Effector memory CD4-positive, alpha-beta T cell (primary cell): Measurements from ENCODE around the gene SCAPER.

Experiments used
- DNase-seq, 3 donors: peaks; one replicate each; pipeline ENCODE4 v3.0.0-alpha.2; 2020
- H3K27ac ChIP-seq: 2 replicates; pipeline ENCODE4 v1.7.0; 2013; ENCODE audit warnings: mild to moderate bottlenecking, low read length, moderate library complexity; ENCODE audit not compliant: insufficient read depth, poor library complexity, severe bottlenecking
- H3K27me3 ChIP-seq: replicated peaks from 2 replicates; pipeline ENCODE4 v1.7.0; 2013; ENCODE audit warnings: mild to moderate bottlenecking, low read length; ENCODE audit not compliant: insufficient read depth, control insufficient read depth, poor library complexity, severe bottlenecking
- H3K36me3 ChIP-seq: 2 replicates; pipeline ENCODE4 v1.7.0; 2013; ENCODE audit warnings: mild to moderate bottlenecking, low read length, moderate library complexity; ENCODE audit not compliant: control insufficient read depth, insufficient read depth
- H3K4me1 ChIP-seq: 2 replicates; pipeline ENCODE4 v1.7.0; 2013; ENCODE audit warnings: low read length, mild to moderate bottlenecking; ENCODE audit not compliant: control insufficient read depth, insufficient read depth, poor library complexity, severe bottlenecking
- H3K4me3 ChIP-seq: 2 replicates; pipeline ENCODE4 v1.7.0; 2013; ENCODE audit warnings: low read length, low read depth, mild to moderate bottlenecking; ENCODE audit not compliant: insufficient read depth, poor library complexity, severe bottlenecking
- H3K9me3 ChIP-seq: 2 replicates; pipeline ENCODE4 v1.7.0; 2013; ENCODE audit warnings: mild to moderate bottlenecking, low read length, moderate library complexity; ENCODE audit not compliant: control insufficient read depth

The SCAPER gene

GRCh38 chr15:76626611-76627010 lies 278.5 kb downstream of the SCAPER start:
- no peaks in the 10 kb centered on the region for H3K27me3 ChIP-seq
- H3K9me3 ChIP-seq: no peaks in the 10 kb centered on the region
- H3K27ac ChIP-seq: no peak overlapping the region
- no peak for DNase-seq
- H3K4me3 ChIP-seq: no peak overlapping the region
- H3K36me3 ChIP-seq: no peaks in the 10 kb centered on the region
- no peaks in the 10 kb centered on the region for H3K4me1 ChIP-seq

GRCh38 chr15:76625267-76625666 lies 279.9 kb downstream of the SCAPER start:
- Histone ChIP-seq H3K4me1 (no peaks in the 10 kb centered on the region), H3K27me3 (no peaks in the 10 kb centered on the region), H3K4me3 (no peak overlapping the region), H3K9me3 (no peaks in the 10 kb centered on the region), H3K27ac (no peak overlapping the region), H3K36me3 (no peaks in the 10 kb centered on the region)
- no peak for DNase-seq

DNA sequence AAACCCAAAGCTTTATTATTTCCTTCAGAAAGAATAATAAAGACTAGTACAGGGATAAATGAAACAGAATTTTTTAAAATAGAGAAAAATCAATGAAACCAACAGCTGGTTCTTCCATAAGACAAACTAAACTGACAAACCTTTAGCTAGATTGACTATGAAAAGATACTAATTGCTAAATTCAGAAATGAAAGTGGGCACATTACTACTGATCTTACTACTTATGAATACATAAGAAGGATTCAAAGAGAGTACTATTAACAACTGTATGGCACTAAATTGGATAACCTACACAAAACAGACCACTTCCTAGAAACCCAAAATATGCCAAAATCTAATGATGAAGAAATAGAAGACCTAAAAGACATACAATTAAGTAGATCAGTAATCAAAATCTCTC lies 290.4 kb downstream of the SCAPER start:
- Histone ChIP-seq H3K27me3 (no peaks in the 10 kb centered on the region), H3K4me3 (no peak overlapping the region), H3K4me1 (no peaks in the 10 kb centered on the region), H3K27ac (no peak overlapping the region), H3K36me3 (no peaks in the 10 kb centered on the region), H3K9me3 (no peaks in the 10 kb centered on the region)
- DNase-seq: no peak

DNA sequence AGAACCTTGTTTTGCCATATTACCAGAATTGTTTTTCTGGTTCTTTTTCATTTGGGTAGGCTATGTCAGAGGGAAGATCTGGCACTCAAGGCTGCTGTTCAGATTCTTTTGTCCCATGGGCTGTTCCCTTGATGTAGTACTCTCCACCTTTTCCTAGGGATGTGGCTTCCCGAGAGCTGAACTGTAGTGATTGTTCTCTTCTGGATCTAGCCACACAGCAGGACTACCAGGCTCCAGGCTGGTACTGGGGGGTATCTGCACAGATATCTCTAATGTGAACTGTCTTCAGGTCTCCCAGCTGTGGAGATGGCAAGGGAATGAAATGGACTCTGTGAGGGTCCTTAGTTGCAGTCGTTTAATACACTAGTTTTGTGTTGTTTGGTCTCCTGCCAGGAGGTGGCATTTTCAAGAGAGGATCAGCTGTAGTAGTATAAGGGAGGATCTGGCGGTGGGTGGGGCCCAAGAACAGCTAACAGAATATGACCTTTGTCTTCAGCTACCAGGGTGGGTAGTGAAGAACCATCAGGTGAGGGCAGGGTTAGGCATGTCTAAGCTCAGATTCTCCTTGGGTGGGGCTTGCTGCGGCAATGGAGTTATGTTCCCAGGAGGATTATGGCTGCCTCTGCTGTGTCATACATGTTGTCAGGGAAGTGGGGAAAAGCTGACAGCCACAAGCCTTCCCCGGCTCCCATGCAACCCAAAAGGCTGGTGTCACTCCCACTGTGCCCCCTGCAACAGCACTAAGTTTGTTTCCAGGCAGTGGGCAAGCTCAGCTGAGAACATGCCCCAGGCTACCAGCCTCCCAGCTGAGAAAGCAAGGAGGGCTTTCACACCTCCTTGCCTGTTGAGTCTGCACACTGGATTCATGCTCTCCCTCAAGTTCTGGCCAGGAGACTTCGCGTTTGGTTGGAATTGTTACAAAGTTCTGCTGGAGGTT lies 316.1 kb downstream of the SCAPER start:
- no peaks in the 10 kb centered on the region for H3K9me3 ChIP-seq
- H3K4me1 ChIP-seq: no peaks in the 10 kb centered on the region
- no peaks in the 10 kb centered on the region for H3K36me3 ChIP-seq
- no peak overlapping the region for H3K4me3 ChIP-seq
- no peak overlapping the region for H3K27ac ChIP-seq
- H3K27me3 ChIP-seq: no peaks in the 10 kb centered on the region
- no peak for DNase-seq

GRCh38 chr15:76585576-76585897 lies 319.6 kb downstream of the SCAPER start:
- Histone ChIP-seq H3K27me3 (no peaks in the 10 kb centered on the region), H3K9me3 (no peaks in the 10 kb centered on the region), H3K4me3 (no peak overlapping the region), H3K36me3 (no peaks in the 10 kb centered on the region), H3K27ac (no peak overlapping the region), H3K4me1 (no peaks in the 10 kb centered on the region)
- no peak for DNase-seq

- no peaks in the 10 kb centered on the region for H3K27me3 ChIP-seq
- H3K4me3 ChIP-seq: no peak overlapping the region
- no peaks in the 10 kb centered on the region for H3K36me3 ChIP-seq
- no peaks in the 10 kb centered on the region for H3K4me1 ChIP-seq
- no peak for DNase-seq
- H3K27ac ChIP-seq: no peak overlapping the region
- no peaks in the 10 kb centered on the region for H3K9me3 ChIP-seq
Observed at GRCh38 chr15:76584868-76585575, 320.1 kb downstream of the SCAPER start.

DNA sequence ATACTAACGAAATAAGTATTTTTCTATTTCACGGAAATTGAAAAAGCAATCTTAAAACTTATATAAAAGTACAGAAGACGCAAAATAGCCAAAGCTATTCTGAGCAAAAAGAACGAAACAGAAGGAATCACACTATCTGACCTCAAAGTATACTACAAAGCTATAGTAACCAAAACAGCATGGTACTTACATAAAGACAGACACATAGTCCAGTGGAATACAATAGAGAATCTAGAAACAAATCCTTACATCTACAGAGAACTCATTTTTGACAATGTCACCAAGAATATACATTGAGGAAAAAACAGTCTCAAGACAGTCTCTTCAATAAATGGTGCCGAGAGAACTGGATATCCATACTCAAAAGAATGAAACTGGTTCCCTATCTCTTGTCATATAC lies 322.6 kb downstream of the SCAPER start:
- Histone ChIP-seq H3K27ac (no peak overlapping the region), H3K4me1 (no peaks in the 10 kb centered on the region), H3K27me3 (no peaks in the 10 kb centered on the region), H3K9me3 (no peaks in the 10 kb centered on the region), H3K36me3 (no peaks in the 10 kb centered on the region), H3K4me3 (no peak overlapping the region)
- DNase-seq: no peak

GRCh38 chr15:76577879-76578512 lies 327.1 kb downstream of the SCAPER start:
- Histone ChIP-seq H3K27me3 (no peaks in the 10 kb centered on the region), H3K4me1 (no peaks in the 10 kb centered on the region), H3K36me3 (no peaks in the 10 kb centered on the region), H3K27ac (no peak overlapping the region), H3K4me3 (no peak overlapping the region), H3K9me3 (no peaks in the 10 kb centered on the region)
- DNase-seq: no peak

DNA sequence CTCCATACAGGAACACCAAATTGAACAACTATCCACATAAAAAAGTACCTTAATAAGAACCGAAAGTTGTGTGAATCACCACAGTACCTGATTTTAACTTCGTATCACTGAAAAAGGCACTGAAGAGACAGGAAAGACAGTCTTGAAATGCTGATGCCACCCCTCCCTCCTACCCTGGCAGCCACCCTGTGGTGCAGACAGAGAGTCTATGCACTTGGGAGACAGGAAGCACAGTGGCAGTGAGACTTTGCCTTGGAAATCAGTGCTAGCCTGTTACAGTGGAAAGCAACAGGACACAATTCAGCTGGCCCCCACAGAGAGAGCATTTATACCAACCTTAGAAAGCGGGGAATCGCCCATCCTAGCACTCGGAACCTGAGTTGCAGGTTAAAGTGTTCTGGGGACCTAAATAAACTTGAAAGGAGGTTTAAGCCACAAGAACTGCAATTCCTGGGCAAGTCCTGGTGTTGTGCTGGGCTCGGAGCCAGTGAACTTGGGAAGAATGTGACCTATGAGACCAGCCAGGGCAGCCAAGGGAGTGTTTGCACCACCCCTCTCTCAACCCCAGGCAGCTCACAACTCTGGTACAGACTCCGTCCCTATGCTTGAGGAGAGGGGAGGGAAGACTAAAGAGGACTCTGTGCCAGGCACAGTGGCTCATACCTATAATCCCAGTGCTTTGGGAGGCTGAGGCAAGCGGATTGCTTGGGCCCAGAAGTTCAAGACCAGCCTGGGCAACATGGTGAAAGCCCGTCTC lies 328.4 kb downstream of the SCAPER start:
- H3K4me3 ChIP-seq: no peak overlapping the region
- no peak overlapping the region for H3K27ac ChIP-seq
- H3K36me3 ChIP-seq: no peaks in the 10 kb centered on the region
- H3K27me3 ChIP-seq: no peaks in the 10 kb centered on the region
- DNase-seq: no peak
- H3K4me1 ChIP-seq: no peaks in the 10 kb centered on the region
- no peaks in the 10 kb centered on the region for H3K9me3 ChIP-seq
